ENCODE measurements around the gene VAMP3.
A peak's percentile ranks its signal among the peaks of the same experiment; 100 is the strongest.
"Not testable (repeated sequence)": the region's sequence is repeated elsewhere in the genome, so short reads cannot be mapped to it uniquely, and the experiment has no call there.

The VAMP3 gene

GRCh38 chr1:7769673-7770412 lies 1.3 kb upstream of the VAMP3 start:
- DNase-seq, result no peak

GRCh38 chr1:7770669-7770996 lies 463 bp upstream of the VAMP3 start:
- DNase-seq, result no peak

GRCh38 chr1:7771823-7772299 lies 765 bp downstream of the VAMP3 start:
- DNase-seq, result no peak

- no peak for DNase-seq
Observed at GRCh38 chr1:7777591-7777990, 6.5 kb downstream of the VAMP3 start.

GRCh38 chr1:7778133-7778628 lies 7.1 kb downstream of the VAMP3 start:
- no peak for DNase-seq

GRCh38 chr1:7780976-7781375 lies 9.9 kb downstream of the VAMP3 start:
- no peak for DNase-seq

- no peak for DNase-seq
Observed at GRCh38 chr1:7781501-7781900, 10.4 kb downstream of the VAMP3 start.

- peak in 1 of 4 experiments; percentile 9 for DNase-seq
Observed at GRCh38 chr1:7781923-7782495, 10.9 kb downstream of the VAMP3 start.

- peak in 1 of 4 experiments; percentile 41 for DNase-seq
Observed at GRCh38 chr1:7783178-7783711, 12.1 kb downstream of the VAMP3 start.

- DNase-seq, result peak; percentile 78 to 94 (median 92)
Observed at GRCh38 chr1:7783826-7784491, 12.9 kb downstream of the VAMP3 start, which contains the start of gene PER3. TSS of gene PER3 (plus strand) at chr1:7784291. CDS start at chr1:7784878, 587 bp downstream.

- no peak for DNase-seq
Observed at GRCh38 chr1:7784492-7785071, 13.5 kb downstream of the VAMP3 start.

GRCh38 chr1:7785108-7785507 lies 14.0 kb downstream of the VAMP3 start:
- no peak for DNase-seq

- no peak for DNase-seq
Observed at GRCh38 chr1:7786795-7787194, 15.7 kb downstream of the VAMP3 start.

GRCh38 chr1:7789828-7790227 lies 18.7 kb downstream of the VAMP3 start:
- no peak for DNase-seq

GRCh38 chr1:7791027-7791426 lies 19.9 kb downstream of the VAMP3 start:
- DNase-seq, result not testable (repeated sequence)

- DNase-seq, result no peak
Observed at GRCh38 chr1:7795406-7795805, 24.3 kb downstream of the VAMP3 start.

GRCh38 chr1:7805460-7805859 lies 34.4 kb downstream of the VAMP3 start:
- DNase-seq, result no peak

- no peak for DNase-seq
Observed at GRCh38 chr1:7808253-7808844, 37.3 kb downstream of the VAMP3 start.

GRCh38 chr1:7809742-7810141 lies 38.6 kb downstream of the VAMP3 start:
- no peak for DNase-seq

- DNase-seq, result no peak
Observed at GRCh38 chr1:7810395-7810794, 39.3 kb downstream of the VAMP3 start.

- DNase-seq, result no peak
Observed at GRCh38 chr1:7811476-7811875, 40.4 kb downstream of the VAMP3 start.

- DNase-seq, result no peak
Observed at GRCh38 chr1:7813677-7814373, 42.7 kb downstream of the VAMP3 start.
